HG03342 (cell line): ENCODE results near the gene ERAL1.
"Not testable (repeated sequence)": the region's sequence is repeated elsewhere in the genome, so short reads cannot be mapped to it uniquely, and the experiment has no call there.

Experiments
- ATAC-seq: cut with Tn5 transposase; IDR thresholded peaks from one replicate; pipeline ENCODE4 v1.9.1; 2021; ENCODE audit warnings: mild to moderate bottlenecking, moderate library complexity; ENCODE audit not compliant: unreplicated experiment

The ERAL1 gene

GRCh38 chr17:28878158-28878910 lies 23.5 kb downstream of the ERAL1 start:
- no peak for ATAC-seq

- ATAC-seq = no peak
These were observed 24.2 kb downstream of the ERAL1 start for GRCh38 chr17:28878981-28879380.

- no peak for ATAC-seq
These were observed 25.2 kb downstream of the ERAL1 start for GRCh38 chr17:28879886-28880571.

GRCh38 chr17:28880572-28880945 lies 25.7 kb downstream of the ERAL1 start:
- no peak for ATAC-seq

GRCh38 chr17:28881533-28882056 lies 26.8 kb downstream of the ERAL1 start:
- no peak for ATAC-seq

- no peak for ATAC-seq
These were observed 27.5 kb downstream of the ERAL1 start for GRCh38 chr17:28882154-28882895.

- ATAC-seq = no peak
These were observed 29.3 kb downstream of the ERAL1 start for GRCh38 chr17:28883967-28884702.

GRCh38 chr17:28885363-28885762 lies 30.5 kb downstream of the ERAL1 start:
- no peak for ATAC-seq

GRCh38 chr17:28885951-28886350 lies 31.1 kb downstream of the ERAL1 start:
- no peak for ATAC-seq

- no peak for ATAC-seq
These were observed 33.2 kb downstream of the ERAL1 start for GRCh38 chr17:28887871-28888471.

GRCh38 chr17:28888832-28889231 lies 34.0 kb downstream of the ERAL1 start:
- ATAC-seq = no peak

GRCh38 chr17:28889996-28890395 lies 35.2 kb downstream of the ERAL1 start:
- ATAC-seq = no peak

- no peak for ATAC-seq
These were observed 36.4 kb downstream of the ERAL1 start for GRCh38 chr17:28891201-28891600.

GRCh38 chr17:28892024-28892423 lies 37.2 kb downstream of the ERAL1 start:
- ATAC-seq = no peak

- ATAC-seq = not testable (repeated sequence)
These were observed 38.7 kb downstream of the ERAL1 start for GRCh38 chr17:28893248-28894183.

- no peak for ATAC-seq
These were observed 41.1 kb downstream of the ERAL1 start for GRCh38 chr17:28895794-28896447.

- no peak for ATAC-seq
These were observed 41.7 kb downstream of the ERAL1 start for GRCh38 chr17:28896491-28896883.

- no peak for ATAC-seq
These were observed 42.3 kb downstream of the ERAL1 start, which contains the start of gene FLOT2 for GRCh38 chr17:28896884-28897768. Gene FLOT2, minus strand, starts transcription at chr17:28897733. Its CDS starts 159 bp downstream, at chr17:28897574.
